NCI-H510A treated with DMSO at 0.1 percent for 48 hours (cell line): Measurements from ENCODE around the gene ZNF366.

Source experiments
- DNase-seq: peaks from one replicate; lab custom pipeline; 2025; lab: John Stamatoyannopoulos, UW

ZNF366 gene

GRCh38 chr5:72489536-72489935, 17.7 kb downstream of the ZNF366 start:
- no peak for DNase-seq

DNA sequence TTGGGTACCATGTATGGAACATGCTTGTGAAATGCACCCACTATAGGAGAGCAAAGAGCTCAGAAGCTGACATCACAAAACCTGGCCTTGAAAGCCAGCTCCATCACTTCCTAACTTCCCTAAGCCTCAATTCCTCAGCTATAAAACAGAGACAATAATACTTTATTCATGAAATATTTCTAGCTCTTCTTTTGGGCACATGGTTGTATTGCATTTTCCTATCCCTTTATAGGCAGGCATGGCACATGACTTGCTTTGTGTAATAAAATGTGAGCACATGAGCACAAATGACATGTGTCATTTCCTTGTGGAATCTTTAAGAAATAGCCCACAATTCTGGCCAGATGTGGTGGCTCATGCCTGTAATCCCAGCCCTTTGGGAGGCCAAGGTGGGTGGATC, 18.5 kb downstream of the ZNF366 start:
- no peak for DNase-seq

GRCh38 chr5:72487177-72487576, 20.0 kb downstream of the ZNF366 start:
- DNase-seq: no peak

- DNase-seq: no peak
Observed at GRCh38 chr5:72486371-72486770, 20.8 kb downstream of the ZNF366 start.

DNA sequence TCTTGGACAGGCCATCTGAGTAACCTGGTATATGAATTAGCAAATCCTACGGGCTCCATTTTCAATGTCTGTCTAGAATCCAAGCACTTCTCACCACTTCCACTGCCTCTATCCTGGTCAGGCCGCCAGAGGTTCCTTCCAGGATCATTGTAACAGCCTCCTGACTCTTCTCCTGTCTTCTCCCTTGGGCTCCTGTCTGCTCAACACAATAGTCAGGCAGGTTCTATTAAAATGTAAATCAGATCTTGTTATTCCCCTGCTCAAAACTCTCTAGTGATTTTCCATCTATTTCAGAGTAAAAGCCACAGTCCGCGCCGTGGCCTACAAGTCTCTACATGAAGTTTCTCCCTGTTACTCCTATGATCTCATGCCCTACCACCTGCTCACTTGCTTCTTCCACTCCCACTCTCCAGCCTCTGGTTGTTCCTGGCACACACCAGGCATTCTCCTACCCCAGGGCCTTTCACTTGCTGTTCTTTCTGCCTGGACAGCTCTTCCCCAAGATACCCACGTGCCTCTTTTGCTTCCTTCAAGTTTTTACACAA, 21.7 kb downstream of the ZNF366 start:
- no peak for DNase-seq

- DNase-seq: no peak
Observed at GRCh38 chr5:72482046-72482445, 25.2 kb downstream of the ZNF366 start.

GRCh38 chr5:72480841-72481240, 26.4 kb downstream of the ZNF366 start:
- no peak for DNase-seq

- DNase-seq: no peak
Observed at GRCh38 chr5:72479921-72480320, 27.3 kb downstream of the ZNF366 start.

DNA sequence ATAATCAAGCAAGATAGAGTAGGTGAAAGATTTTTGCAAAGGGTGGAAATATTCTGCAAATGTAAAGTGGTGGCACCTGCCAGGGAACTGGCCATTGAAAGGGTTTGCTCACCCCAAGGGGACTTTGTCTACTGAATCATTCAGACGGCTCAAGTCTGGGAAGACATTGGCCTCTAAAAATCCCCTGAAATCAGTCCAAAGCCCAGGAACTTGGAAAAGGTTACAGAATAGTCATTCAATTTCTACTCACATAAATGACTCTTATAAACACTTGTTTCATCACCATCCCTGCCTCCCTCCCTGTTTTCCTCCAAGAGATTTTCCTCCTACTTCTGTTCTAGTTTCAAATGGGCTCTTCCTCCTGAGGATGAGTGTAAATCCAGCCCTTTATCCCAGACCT, 28.5 kb downstream of the ZNF366 start:
- DNase-seq: no peak

DNA sequence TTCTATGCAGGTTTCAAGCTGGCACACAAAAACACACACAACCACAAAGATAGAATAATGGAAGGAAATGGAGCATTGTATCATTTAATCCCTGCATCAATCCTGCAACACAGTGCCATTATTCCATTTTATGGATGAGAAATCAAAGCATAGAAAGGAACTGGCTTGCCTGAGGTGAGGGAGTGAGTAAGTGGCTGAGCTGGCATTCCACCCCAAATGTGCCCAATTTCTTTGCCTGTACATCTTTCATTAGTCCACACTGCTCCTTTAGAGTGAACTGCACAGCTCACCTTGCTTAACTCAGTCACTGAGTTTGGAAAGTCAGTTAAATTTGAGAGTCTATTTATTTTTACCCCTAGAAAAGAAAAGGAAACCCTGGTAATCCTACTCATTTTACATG, 28.9 kb downstream of the ZNF366 start:
- no peak for DNase-seq

GRCh38 chr5:72477644-72478043, 29.6 kb downstream of the ZNF366 start:
- no peak for DNase-seq

- DNase-seq: no peak
Observed at GRCh38 chr5:72477176-72477575, 30.0 kb downstream of the ZNF366 start.

DNA sequence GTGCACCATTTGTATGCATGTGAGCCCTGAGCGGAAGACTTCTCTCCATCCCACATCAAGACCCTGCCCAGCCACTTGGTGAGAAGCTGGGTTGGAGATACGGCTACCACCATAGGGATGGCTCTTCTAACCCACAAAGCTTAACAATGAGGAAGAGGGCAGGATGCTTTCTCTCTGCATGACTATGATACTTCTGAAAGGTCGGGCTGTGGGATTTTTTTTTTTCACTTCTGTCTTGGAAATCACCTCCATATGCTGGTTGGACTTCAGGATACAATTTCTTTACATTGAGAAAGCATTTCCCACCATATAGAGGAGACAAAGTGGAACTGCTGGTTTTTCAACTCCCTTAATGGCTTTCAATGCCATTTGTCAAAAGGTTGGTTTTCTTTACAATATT, 30.5 kb downstream of the ZNF366 start:
- no peak for DNase-seq

GRCh38 chr5:72476275-72476674, 30.9 kb downstream of the ZNF366 start:
- no peak for DNase-seq

DNA sequence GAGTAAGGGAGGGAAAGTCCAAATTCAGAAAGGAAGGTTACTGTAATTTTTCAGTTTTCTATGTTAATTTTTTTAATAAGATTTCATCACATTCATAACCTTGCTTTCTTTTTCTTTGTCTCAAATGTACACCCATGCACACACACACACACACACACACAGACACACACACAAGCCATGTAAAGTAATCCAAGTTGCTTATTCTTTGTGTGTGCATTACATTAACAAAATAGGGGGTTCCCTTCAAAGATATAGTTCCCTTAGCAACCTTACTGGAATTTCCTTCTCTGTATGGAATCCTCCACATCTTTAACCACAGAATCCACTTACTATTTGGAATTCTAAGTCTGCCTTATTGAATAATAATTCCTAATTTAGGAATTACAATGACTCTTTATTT, 32.7 kb downstream of the ZNF366 start:
- DNase-seq: no peak

- DNase-seq: no peak
Observed at GRCh38 chr5:72474046-72474500, 33.1 kb downstream of the ZNF366 start.

GRCh38 chr5:72472666-72473422, 34.4 kb downstream of the ZNF366 start:
- no peak for DNase-seq

DNA sequence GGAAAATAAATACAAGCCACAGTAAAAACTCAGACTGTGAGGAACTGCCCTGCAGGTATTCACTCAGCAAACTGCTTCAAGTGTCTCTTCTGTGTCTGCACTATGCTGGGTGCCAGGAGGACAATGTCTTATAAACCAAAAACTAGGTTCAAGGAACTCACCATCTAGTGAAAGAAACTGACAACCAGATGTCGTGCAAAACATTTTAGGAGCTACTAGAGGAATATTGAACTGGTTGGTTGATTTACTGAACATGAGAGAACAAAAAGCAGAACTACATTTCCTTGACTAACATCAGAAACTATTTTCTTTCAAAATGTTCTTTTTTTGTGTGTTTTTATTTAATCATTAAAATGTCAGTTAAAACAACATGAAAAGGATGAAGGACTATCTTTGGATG, 35.2 kb downstream of the ZNF366 start:
- DNase-seq: no peak

GRCh38 chr5:72470826-72471225, 36.4 kb downstream of the ZNF366 start:
- no peak for DNase-seq

DNA sequence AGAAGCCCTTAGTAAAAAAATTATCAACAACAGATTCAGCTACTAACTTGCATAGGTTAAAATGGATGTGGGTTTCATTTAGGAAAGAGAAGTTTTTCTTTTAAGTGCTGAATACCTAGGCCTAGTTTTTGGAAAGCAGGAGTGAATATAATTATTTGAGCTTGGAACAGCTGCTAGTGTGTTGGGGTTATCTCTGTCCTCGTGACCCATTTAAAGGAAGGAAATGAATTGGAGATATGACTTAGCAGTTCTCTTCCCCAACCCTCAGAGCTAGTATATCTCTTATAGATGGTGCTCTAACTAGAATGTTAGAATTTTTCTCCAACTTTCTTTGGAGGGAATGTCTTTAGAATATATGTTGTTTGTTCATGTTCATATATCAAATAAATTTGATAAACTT, 38.6 kb downstream of the ZNF366 start:
- no peak for DNase-seq

DNA sequence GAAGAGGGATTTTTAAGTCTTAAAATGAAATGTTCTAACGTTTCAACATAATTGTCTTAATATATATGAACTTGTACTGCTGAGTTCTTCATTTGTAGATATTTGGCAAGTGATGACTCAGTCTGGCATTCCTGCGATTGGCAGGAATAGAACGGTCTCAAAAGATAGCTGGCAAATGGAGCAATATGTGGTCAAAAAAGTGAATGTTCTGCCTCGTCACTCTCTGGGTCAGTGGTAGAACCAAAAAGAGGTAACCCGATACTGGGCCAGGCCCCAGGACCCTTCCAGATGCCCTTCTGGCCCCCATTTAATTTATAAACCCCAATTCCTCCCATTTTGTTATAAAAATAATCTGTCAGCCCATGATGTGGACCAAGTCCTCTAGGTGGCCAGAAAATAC, 39.2 kb downstream of the ZNF366 start:
- no peak for DNase-seq

GRCh38 chr5:72467461-72467860, 39.7 kb downstream of the ZNF366 start:
- no peak for DNase-seq

GRCh38 chr5:72465601-72466563, 41.3 kb downstream of the ZNF366 start:
- DNase-seq: no peak
